Panc1 (cell line): ENCODE results near the gene OR51B5. TPM values are rescaled to one million over a fixed set of nuclear protein-coding genes. Genes with fewer than 3 reads are reported as not detected.

Source experiments
- ATAC-seq: fragments of 200-7000 bp; cut with Tn5 transposase; 2 replicates; pipeline ENCODE4 v1.9.1; 2020; ENCODE audit warnings: mild to moderate bottlenecking, moderate library complexity
- BruUV-seq: library from RNA; stranded (reverse); fragments of 400-500 nt; replicated peaks from 2 replicates; lab custom pipeline; 2021; lab: Mats Ljungman, UMichigan
- CTCF ChIA-PET: fragments of 300-600 bp; sonication (Branson Sonifier 250); formaldehyde crosslinking; loops from one replicate; lab custom pipeline; 2022; ENCODE audit warnings: antibody characterized with exemption; lab: Charles Lee
- POLR2A ChIA-PET: fragments of 300-600 bp; sonication (Branson Sonifier 250); formaldehyde crosslinking; loops from one replicate; lab custom pipeline; 2022; ENCODE audit warnings: antibody characterized with exemption; lab: Charles Lee
- DNase-seq: peaks from one replicate; pipeline ENCODE4 v3.0.0-alpha.2; 2010; ENCODE audit warnings: low read depth, low spot score
- H3K27ac ChIP-seq: 2 replicates; pipeline ENCODE4 v1.5.1; 2011; ENCODE audit warnings: mild to moderate bottlenecking, low read length, inconsistent platforms
- H3K27me3 ChIP-seq: fragments of 200-500 bp; sonication (Bioruptor generic); 2 replicates; pipeline ENCODE4 v1.6.0; 2014; ENCODE audit warnings: low read length, inconsistent platforms; ENCODE audit not compliant: control insufficient read depth, insufficient read depth
- H3K36me3 ChIP-seq: fragments of 200-500 bp; sonication (Bioruptor generic); 2 replicates; pipeline ENCODE4 v1.5.1; 2014; ENCODE audit warnings: inconsistent platforms, mild to moderate bottlenecking, low read length, moderate library complexity; ENCODE audit not compliant: control insufficient read depth, insufficient read depth
- H3K4me1 ChIP-seq: 2 replicates; pipeline ENCODE4 v1.5.1; 2011; ENCODE audit warnings: inconsistent platforms, mild to moderate bottlenecking, low read length, moderate library complexity; ENCODE audit not compliant: control insufficient read depth, insufficient read depth
- H3K4me3 ChIP-seq, 2 experiments: 2 replicates each; pipeline ENCODE4 v1.5.1; 2011 to 2012; ENCODE audit warnings: low read depth in 2 of 2, low read length in 2 of 2, mild to moderate bottlenecking in 2 of 2, inconsistent platforms in 1 of 2, moderate library complexity in 1 of 2
- H3K9me3 ChIP-seq: fragments of 200-500 bp; sonication (Bioruptor generic); 2 replicates; pipeline ENCODE4 v1.5.1; 2014; ENCODE audit warnings: low read depth, mild to moderate bottlenecking, inconsistent platforms, low read length, moderate library complexity; ENCODE audit not compliant: control insufficient read depth, insufficient read depth
- POLR2AphosphoS5 ChIP-seq: IDR thresholded peaks from 2 replicates; pipeline ENCODE4 v1.6.1; 2012; ENCODE audit warnings: mild to moderate bottlenecking, low read depth, low read length, moderate library complexity
- SIN3A ChIP-seq: IDR thresholded peaks from 2 replicates; pipeline ENCODE4 v1.6.1; 2012; ENCODE audit warnings: low read depth, mild to moderate bottlenecking, low read length, moderate library complexity, borderline replicate concordance; ENCODE audit not compliant: insufficient read depth
- TCF7L2 ChIP-seq: IDR thresholded peaks from 2 replicates; pipeline ENCODE4 v1.6.1; 2011; ENCODE audit warnings: mild to moderate bottlenecking, low read depth, low read length, inconsistent platforms
- in situ Hi-C: cut with HindIII; loops from 2 replicates; pipeline ENCODE4 v1.10.0; 2016; ENCODE audit warnings: low sequenced_read_pairs, low pct_unique_long_range_greater_than_20kb
- intact Hi-C: fragments of 100-400 bp; cut with micrococcal nuclease; formaldehyde crosslinking; loops from one replicate; pipeline ENCODE4 v1.10.0; 2022; ENCODE audit not compliant: unreplicated experiment
- total RNA-seq: library from RNA; stranded (reverse); gene quantifications from one replicate; pipeline ENCODE4 v1.2.1, GENCODE V29; 2021; ENCODE audit not compliant: unreplicated experiment
- TF ChIP-seq, protein P1 (sequence below), 2 experiments: IDR thresholded peaks; 2 replicates each; pipeline ENCODE4 v1.6.1; 2011 to 2012; ENCODE audit warnings: low read depth in 2 of 2, control low read depth in 1 of 2, low read length in 1 of 2, mild to moderate bottlenecking in 1 of 2, moderate library complexity in 1 of 2; ENCODE audit not compliant: insufficient read depth in 1 of 2
- TF ChIP-seq, protein P2 (sequence below): fragments of 450-650 bp; IDR thresholded peaks from 2 replicates; pipeline ENCODE4 v1.5.1; 2017; ENCODE audit warnings: mild to moderate bottlenecking

OR51B5 gene
- total RNA-seq, 1 experiment from 2014 or later: not detected

DNA sequence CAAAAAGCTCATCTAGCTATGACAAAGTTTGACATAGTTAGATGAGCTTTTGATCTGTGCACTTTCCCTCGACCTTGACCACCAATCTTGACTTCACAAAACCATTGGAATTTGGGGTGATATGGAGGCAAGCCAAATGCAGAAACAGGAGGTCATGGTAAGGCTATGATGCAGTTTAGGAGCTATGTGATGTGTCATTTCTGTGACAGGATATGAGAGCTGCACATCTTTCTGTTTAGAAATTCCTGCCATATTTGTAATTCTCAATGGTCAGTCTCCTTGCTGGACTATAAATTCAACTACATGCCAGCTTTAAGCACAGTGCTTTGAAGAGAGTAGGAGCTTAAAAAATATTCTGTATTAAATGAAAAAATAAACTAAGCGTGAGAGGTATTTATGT, 20.9 kb upstream of the OR51B5 start:
- CTCF ChIA-PET: no interaction called here
- POLR2A ChIA-PET: no interaction called here
- DNase-seq (no peak), ATAC-seq (no peak)
- Histone ChIP-seq H3K36me3 (no peaks in the 10 kb centered on the region), H3K27me3 (no peaks in the 10 kb centered on the region; the same call in 1 of the 2 replicates), H3K9me3 (no peaks in the 10 kb centered on the region), H3K4me1 (no peaks in the 10 kb centered on the region), H3K27ac (no peak overlapping the region), H3K4me3 (no peak overlapping the region)
- BruUV-seq: no TSS peak
- TF ChIP-seq TCF7L2 (no peak), SIN3A (no peak), POLR2AphosphoS5 (no peak)
- TF ChIP-seq, protein P1, sequence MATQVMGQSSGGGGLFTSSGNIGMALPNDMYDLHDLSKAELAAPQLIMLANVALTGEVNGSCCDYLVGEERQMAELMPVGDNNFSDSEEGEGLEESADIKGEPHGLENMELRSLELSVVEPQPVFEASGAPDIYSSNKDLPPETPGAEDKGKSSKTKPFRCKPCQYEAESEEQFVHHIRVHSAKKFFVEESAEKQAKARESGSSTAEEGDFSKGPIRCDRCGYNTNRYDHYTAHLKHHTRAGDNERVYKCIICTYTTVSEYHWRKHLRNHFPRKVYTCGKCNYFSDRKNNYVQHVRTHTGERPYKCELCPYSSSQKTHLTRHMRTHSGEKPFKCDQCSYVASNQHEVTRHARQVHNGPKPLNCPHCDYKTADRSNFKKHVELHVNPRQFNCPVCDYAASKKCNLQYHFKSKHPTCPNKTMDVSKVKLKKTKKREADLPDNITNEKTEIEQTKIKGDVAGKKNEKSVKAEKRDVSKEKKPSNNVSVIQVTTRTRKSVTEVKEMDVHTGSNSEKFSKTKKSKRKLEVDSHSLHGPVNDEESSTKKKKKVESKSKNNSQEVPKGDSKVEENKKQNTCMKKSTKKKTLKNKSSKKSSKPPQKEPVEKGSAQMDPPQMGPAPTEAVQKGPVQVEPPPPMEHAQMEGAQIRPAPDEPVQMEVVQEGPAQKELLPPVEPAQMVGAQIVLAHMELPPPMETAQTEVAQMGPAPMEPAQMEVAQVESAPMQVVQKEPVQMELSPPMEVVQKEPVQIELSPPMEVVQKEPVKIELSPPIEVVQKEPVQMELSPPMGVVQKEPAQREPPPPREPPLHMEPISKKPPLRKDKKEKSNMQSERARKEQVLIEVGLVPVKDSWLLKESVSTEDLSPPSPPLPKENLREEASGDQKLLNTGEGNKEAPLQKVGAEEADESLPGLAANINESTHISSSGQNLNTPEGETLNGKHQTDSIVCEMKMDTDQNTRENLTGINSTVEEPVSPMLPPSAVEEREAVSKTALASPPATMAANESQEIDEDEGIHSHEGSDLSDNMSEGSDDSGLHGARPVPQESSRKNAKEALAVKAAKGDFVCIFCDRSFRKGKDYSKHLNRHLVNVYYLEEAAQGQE (IDR thresholded peaks at IDR 0.05; ENCODE audit: insufficient read depth in 1 of 2, low read depth in 2 of 2, low read length in 1 of 2): no peak
- TF ChIP-seq, protein P2, sequence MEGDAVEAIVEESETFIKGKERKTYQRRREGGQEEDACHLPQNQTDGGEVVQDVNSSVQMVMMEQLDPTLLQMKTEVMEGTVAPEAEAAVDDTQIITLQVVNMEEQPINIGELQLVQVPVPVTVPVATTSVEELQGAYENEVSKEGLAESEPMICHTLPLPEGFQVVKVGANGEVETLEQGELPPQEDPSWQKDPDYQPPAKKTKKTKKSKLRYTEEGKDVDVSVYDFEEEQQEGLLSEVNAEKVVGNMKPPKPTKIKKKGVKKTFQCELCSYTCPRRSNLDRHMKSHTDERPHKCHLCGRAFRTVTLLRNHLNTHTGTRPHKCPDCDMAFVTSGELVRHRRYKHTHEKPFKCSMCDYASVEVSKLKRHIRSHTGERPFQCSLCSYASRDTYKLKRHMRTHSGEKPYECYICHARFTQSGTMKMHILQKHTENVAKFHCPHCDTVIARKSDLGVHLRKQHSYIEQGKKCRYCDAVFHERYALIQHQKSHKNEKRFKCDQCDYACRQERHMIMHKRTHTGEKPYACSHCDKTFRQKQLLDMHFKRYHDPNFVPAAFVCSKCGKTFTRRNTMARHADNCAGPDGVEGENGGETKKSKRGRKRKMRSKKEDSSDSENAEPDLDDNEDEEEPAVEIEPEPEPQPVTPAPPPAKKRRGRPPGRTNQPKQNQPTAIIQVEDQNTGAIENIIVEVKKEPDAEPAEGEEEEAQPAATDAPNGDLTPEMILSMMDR: no peak
- intact Hi-C loops: no loop called here
- in situ Hi-C loops: no loop called here

GRCh38 chr11:5363679-5364078, 20.4 kb upstream of the OR51B5 start:
- in situ Hi-C loops: no loop called here
- ATAC-seq (no peak), DNase-seq (no peak)
- no peaks in the 10 kb centered on the region for H3K9me3 ChIP-seq
- TF ChIP-seq, protein P1 (IDR thresholded peaks at IDR 0.05; ENCODE audit: insufficient read depth in 1 of 2, low read depth in 2 of 2, low read length in 1 of 2): no peak
- TF ChIP-seq SIN3A (no peak), POLR2AphosphoS5 (no peak), TCF7L2 (no peak)
- TF ChIP-seq, protein P2: no peak
- BruUV-seq: no TSS peak
- no peaks in the 10 kb centered on the region for H3K36me3 ChIP-seq
- no peaks in the 10 kb centered on the region for H3K4me1 ChIP-seq
- no peak overlapping the region for H3K4me3 ChIP-seq
- ChIA-PET CTCF (no interaction called here), POLR2A (no interaction called here)
- intact Hi-C loops: no loop called here
- no peak overlapping the region for H3K27ac ChIP-seq
- no peaks in the 10 kb centered on the region; the same call in 1 of the 2 replicates for H3K27me3 ChIP-seq
